ENCODE measurements around the gene CXCL14.

Gene CXCL14

GRCh38 chr5:135625486-135625885 lies 46.7 kb upstream of the CXCL14 start:
- no peak overlapping the region for H3K27ac ChIP-seq (ENCODE audit: low read depth, low read length)
- no peaks in the 10 kb centered on the region for H3K36me3 ChIP-seq (ENCODE audit: control insufficient read depth, low read length)
- H3K9me2 ChIP-seq (replicated peaks; ENCODE audit: control insufficient read depth, low read length), result no peaks in the 10 kb centered on the region
- no peaks in the 10 kb centered on the region for H3K9me3 ChIP-seq (ENCODE audit: control insufficient read depth, insufficient read depth, low read length)
- no peak overlapping the region for H3K4me3 ChIP-seq (ENCODE audit: low read length)
- TF ChIP-seq CTCF (IDR thresholded peaks at IDR 0.05; ENCODE audit: low read depth, low read length, poor library complexity, severe bottlenecking) (no peak), EZH2phosphoT487 (IDR thresholded peaks at IDR 0.05; ENCODE audit: borderline replicate concordance, low read length) (no peak)
- no peaks in the 10 kb centered on the region for H3F3A ChIP-seq (ENCODE audit: control insufficient read depth, insufficient read depth)
- H3K79me2 ChIP-seq (ENCODE audit: control insufficient read depth, low read length), result no peaks in the 10 kb centered on the region
- H3K27me3 ChIP-seq (ENCODE audit: control insufficient read depth, low read length), result peaks cover 3% of the 10 kb centered on the region; the same call in 1 of the 2 replicates
- no peak overlapping the region for H3K4me2 ChIP-seq (ENCODE audit: low read length)
- H3K4me1 ChIP-seq (ENCODE audit: control insufficient read depth, low read length), result no peaks in the 10 kb centered on the region
- H4K20me1 ChIP-seq (ENCODE audit: control insufficient read depth, insufficient read depth, low read depth, low read length), result no peaks in the 10 kb centered on the region

GRCh38 chr5:135625061-135625460 lies 46.3 kb upstream of the CXCL14 start:
- no peaks in the 10 kb centered on the region for H3K9me2 ChIP-seq (replicated peaks; ENCODE audit: control insufficient read depth, low read length)
- H3K9me3 ChIP-seq (ENCODE audit: control insufficient read depth, insufficient read depth, low read length), result no peaks in the 10 kb centered on the region
- no peaks in the 10 kb centered on the region for H3K36me3 ChIP-seq (ENCODE audit: control insufficient read depth, low read length)
- H3K27me3 ChIP-seq (ENCODE audit: control insufficient read depth, low read length), result peaks cover 3% of the 10 kb centered on the region; the same call in 1 of the 2 replicates
- H3F3A ChIP-seq (ENCODE audit: control insufficient read depth, insufficient read depth), result no peaks in the 10 kb centered on the region
- H3K4me2 ChIP-seq (ENCODE audit: low read length), result no peak overlapping the region
- H3K4me1 ChIP-seq (ENCODE audit: control insufficient read depth, low read length), result no peaks in the 10 kb centered on the region
- no peak overlapping the region for H3K4me3 ChIP-seq (ENCODE audit: low read length)
- no peak overlapping the region for H3K27ac ChIP-seq (ENCODE audit: low read depth, low read length)
- TF ChIP-seq EZH2phosphoT487 (IDR thresholded peaks at IDR 0.05; ENCODE audit: borderline replicate concordance, low read length), result no peak
- no peak for TF ChIP-seq CTCF (IDR thresholded peaks at IDR 0.05; ENCODE audit: low read depth, low read length, poor library complexity, severe bottlenecking)
- no peaks in the 10 kb centered on the region for H3K79me2 ChIP-seq (ENCODE audit: control insufficient read depth, low read length)
- H4K20me1 ChIP-seq (ENCODE audit: control insufficient read depth, insufficient read depth, low read depth, low read length), result no peaks in the 10 kb centered on the region

GRCh38 chr5:135623186-135623715 lies 44.5 kb upstream of the CXCL14 start:
- Histone ChIP-seq H3K4me2 (ENCODE audit: low read length) (no peak overlapping the region), H3K79me2 (ENCODE audit: control insufficient read depth, low read length) (no peaks in the 10 kb centered on the region), H3K27me3 (ENCODE audit: control insufficient read depth, low read length) (0 out of 2 replicates have a peak, but pooled peaks cover 3% of the 10 kb centered on the region), H3K4me3 (ENCODE audit: low read length) (no peak overlapping the region), H3K9me2 (replicated peaks; ENCODE audit: control insufficient read depth, low read length) (no peaks in the 10 kb centered on the region), H4K20me1 (ENCODE audit: control insufficient read depth, insufficient read depth, low read depth, low read length) (no peaks in the 10 kb centered on the region), H3K36me3 (ENCODE audit: control insufficient read depth, low read length) (no peaks in the 10 kb centered on the region), H3K27ac (ENCODE audit: low read depth, low read length) (no peak overlapping the region), H3K9me3 (ENCODE audit: control insufficient read depth, insufficient read depth, low read length) (peaks cover 3% of the 10 kb centered on the region; the same call in 1 of the 2 replicates), H3F3A (ENCODE audit: control insufficient read depth, insufficient read depth) (no peaks in the 10 kb centered on the region), H3K4me1 (ENCODE audit: control insufficient read depth, low read length) (no peaks in the 10 kb centered on the region)
- TF ChIP-seq EZH2phosphoT487 (IDR thresholded peaks at IDR 0.05; ENCODE audit: borderline replicate concordance, low read length), result no peak
- no peak for TF ChIP-seq CTCF (IDR thresholded peaks at IDR 0.05; ENCODE audit: low read depth, low read length, poor library complexity, severe bottlenecking)
